Ovary (tissue), 3 donors: Measurements from ENCODE around the gene DDX3X.

Experiments
- CTCF ChIP-seq, 3 donors: fragments of 450-650 bp in 2 of 3; fragments of 200-600 bp in 1 of 3; IDR thresholded peaks; one replicate each; pipeline versions ENCODE4 v1.5.1 to v1.8.0; 2016 to 2022; ENCODE audit warnings: antibody characterized with exemption in 3 of 3, mild to moderate bottlenecking in 1 of 3
- EP300 ChIP-seq: sonication (generic); formaldehyde crosslinking; IDR thresholded peaks from one replicate; pipeline ENCODE4 v1.6.1; 2017; ENCODE audit warnings: antibody characterized with exemption
- POLR2A ChIP-seq: fragments of 450-650 bp; IDR thresholded peaks from one replicate; pipeline ENCODE4 v1.6.1; 2017; ENCODE audit warnings: antibody characterized with exemption, mild to moderate bottlenecking, moderate library complexity
- donor health status: DM: no; HTN: no; CAD: no.

GRCh38 chrX:41337140-41337539 is 3.2 kb downstream of the DDX3X start:
- no peak for TF ChIP-seq CTCF (IDR thresholded peaks at IDR 0.05)
- no peak for TF ChIP-seq EP300
- no peak for TF ChIP-seq POLR2A
